AG04450 (cell line): ENCODE results near the gene CXCR3. TPM values are rescaled to one million over a fixed set of nuclear protein-coding genes. Genes with fewer than 3 reads are reported as not detected.
"Not testable (repeated sequence)": the region's sequence is repeated elsewhere in the genome, so short reads cannot be mapped to it uniquely, and the experiment has no call there.

ENCODE experiments used
- CTCF ChIA-PET: fragments of 300-600, 350-600 bp; formaldehyde crosslinking; extraction: SDS; loops from one replicate; lab custom pipeline; 2022; ENCODE audit warnings: antibody characterized with exemption, inconsistent platforms; lab: Charles Lee
- POLR2A ChIA-PET: fragments of 350-600 bp; formaldehyde crosslinking; extraction: SDS; loops from one replicate; lab custom pipeline; 2021; ENCODE audit warnings: antibody characterized with exemption, inconsistent platforms; lab: Yijun Ruan, JAX
- DNase-seq: peaks from one replicate; pipeline ENCODE4 v3.0.0-alpha.2; 2011; ENCODE audit warnings: low read depth, low spot score
- H3K27ac ChIP-seq: one replicate; pipeline ENCODE4 v1.5.1; 2012; ENCODE audit warnings: low read depth, low read length, control low read depth
- H3K27me3 ChIP-seq: one replicate; pipeline ENCODE4 v1.6.0; 2012; ENCODE audit warnings: low read length; ENCODE audit not compliant: control insufficient read depth, insufficient read depth
- H3K4me3 ChIP-seq: 2 replicates; pipeline ENCODE4 v1.5.1; 2011; ENCODE audit warnings: mild to moderate bottlenecking, low read depth, low read length, control low read depth
- H3K9me3 ChIP-seq: 2 replicates; pipeline ENCODE4 v1.5.1; 2012; ENCODE audit warnings: low read length; ENCODE audit not compliant: control insufficient read depth, insufficient read depth
- CTCF ChIP-seq: IDR thresholded peaks from 2 replicates; pipeline ENCODE4 v1.5.1; 2011; ENCODE audit warnings: low read depth, low read length, control low read depth, inconsistent platforms
- polyA plus RNA-seq: library from polyadenylated mRNA; depleted of rRNA; stranded (reverse); fragments of >200 nt; gene quantifications from 2 replicates; pipeline ENCODE4 v1.2.3, GENCODE V29; 2011

CXCR3 gene
- polyA plus RNA-seq, 1 experiment, result not detected

GRCh38 chrX:71664889-71665491 lies 46.7 kb upstream of the CXCR3 start:
- no peak for DNase-seq
- H3K27me3 ChIP-seq, result no peaks in the 10 kb centered on the region
- CTCF ChIA-PET, result no interaction called here
- H3K4me3 ChIP-seq, result no peak overlapping the region
- TF ChIP-seq CTCF, result no peak
- no peak overlapping the region for H3K27ac ChIP-seq
- POLR2A ChIA-PET, result no interaction called here
- no peaks in the 10 kb centered on the region; the same call in 1 of the 2 replicates for H3K9me3 ChIP-seq

- H3K27me3 ChIP-seq, DNase-seq, POLR2A ChIA-PET, H3K9me3 ChIP-seq, H3K27ac ChIP-seq, H3K4me3 ChIP-seq: not testable (repeated sequence)
- CTCF ChIA-PET, result interaction anchor here (0.7 kb wide), 1 partner anchor 16 kb away, joined by 3 read pairs; no protein-coding TSS in a partner anchor
- TF ChIP-seq CTCF, result 0 out of 2 replicates have a peak, but pooled peaks have one; percentile 14
These were observed 45.9 kb upstream of the CXCR3 start for GRCh38 chrX:71664202-71664601.

GRCh38 chrX:71663238-71663637 lies 44.9 kb upstream of the CXCR3 start:
- H3K9me3 ChIP-seq, POLR2A ChIA-PET, H3K4me3 ChIP-seq, DNase-seq, H3K27me3 ChIP-seq, H3K27ac ChIP-seq: not testable (repeated sequence)
- CTCF ChIA-PET, result interaction anchor here (0.7 kb wide), 1 partner anchor 15 kb away, joined by 3 read pairs; no protein-coding TSS in a partner anchor

GRCh38 chrX:71662654-71663053 lies 44.3 kb upstream of the CXCR3 start:
- H3K9me3 ChIP-seq, DNase-seq, H3K27me3 ChIP-seq, H3K4me3 ChIP-seq, H3K27ac ChIP-seq, CTCF ChIA-PET, POLR2A ChIA-PET: not testable (repeated sequence)

GRCh38 chrX:71661919-71662318 lies 43.6 kb upstream of the CXCR3 start:
- no peak overlapping the region for H3K27ac ChIP-seq
- POLR2A ChIA-PET, result no interaction called here
- H3K9me3 ChIP-seq, result no peaks in the 10 kb centered on the region; the same call in 1 of the 2 replicates
- no peak for TF ChIP-seq CTCF
- CTCF ChIA-PET, result no interaction called here
- DNase-seq, result no peak
- no peak overlapping the region for H3K4me3 ChIP-seq
- peaks cover 3% of the 10 kb centered on the region for H3K27me3 ChIP-seq

GRCh38 chrX:71660562-71661416 lies 42.5 kb upstream of the CXCR3 start:
- Histone ChIP-seq H3K27ac (no peak overlapping the region), H3K9me3 (no peaks in the 10 kb centered on the region), H3K27me3 (peaks cover 3% of the 10 kb centered on the region), H3K4me3 (no peak overlapping the region)
- no peak for DNase-seq
- POLR2A ChIA-PET, result no interaction called here
- CTCF ChIA-PET, result no interaction called here
- TF ChIP-seq CTCF, result no peak
